ENCODE results near the gene B4GALT5. TPM values are rescaled to one million over a fixed set of nuclear protein-coding genes. Genes with fewer than 3 reads are reported as not detected.

B4GALT5 gene
- total RNA-seq, 1 experiment from 2014 or later = 62.4 TPM

- TF ChIP-seq ARID4B (CRISPR knock-in tag; IDR thresholded peaks at IDR 0.05; ENCODE audit: borderline replicate concordance) (no peak), TEAD1 (CRISPR knock-in tag; IDR thresholded peaks at IDR 0.05) (no peak)
These were observed 129.0 kb downstream of the B4GALT5 start (continued) for GRCh38 chr20:49584418-49585382.

- Mint-ChIP-seq H3K4me1 (peaks cover 14% of the 10 kb centered on the region), H3K9me3 (peaks cover 6% of the 10 kb centered on the region), H3K27me3 (ENCODE audit: low read depth) (no peaks in the 10 kb centered on the region), H3K4me3 (no peak overlapping the region), H3K36me3 (peaks cover 4% of the 10 kb centered on the region), H3K27ac (no peak overlapping the region)
- POLR2A ChIA-PET = interaction anchor here (0.6 kb wide), 1 partner anchor 236 kb away, joined by 3 read pairs; no protein-coding TSS in a partner anchor
- DNase-seq (ENCODE audit: low spot score) = no peak
- no peak for ATAC-seq
- CTCF ChIA-PET = interaction anchor here (1.3 to 7.2 kb wide), 3 partner anchors 19 to 42 kb away, joined by 3 to 46 read pairs (median 4); no protein-coding TSS in a partner anchor
- no peak for TF ChIP-seq FOXJ3 (CRISPR knock-in tag; IDR thresholded peaks at IDR 0.05; ENCODE audit: borderline replicate concordance)
- TF ChIP-seq GABPB1 (CRISPR knock-in tag; IDR thresholded peaks at IDR 0.05) = peak; percentile 80
These were observed 129.8 kb downstream of the B4GALT5 start for GRCh38 chr20:49583669-49584417.

- Mint-ChIP-seq H3K27me3 (ENCODE audit: low read depth) (no peaks in the 10 kb centered on the region), H3K36me3 (peaks cover 4% of the 10 kb centered on the region), H3K27ac (no peak overlapping the region), H3K4me1 (peaks cover 14% of the 10 kb centered on the region), H3K4me3 (no peak overlapping the region), H3K9me3 (peaks cover 6% of the 10 kb centered on the region)
- ChIA-PET POLR2A (interaction anchor here (0.6 kb wide), 1 partner anchor 236 kb away, joined by 3 read pairs; no protein-coding TSS in a partner anchor), CTCF (interaction anchor here (1.5 to 7.2 kb wide), 2 partner anchors 25 to 42 kb away, joined by 4 to 46 read pairs; no protein-coding TSS in a partner anchor)
- ATAC-seq (no peak), DNase-seq (ENCODE audit: low spot score) (no peak)
- TF ChIP-seq ZNF219 (CRISPR knock-in tag; IDR thresholded peaks at IDR 0.05; ENCODE audit: borderline replicate concordance) (no peak), ATF1 (CRISPR knock-in tag; IDR thresholded peaks at IDR 0.05) (no peak), USF1 (CRISPR knock-in tag; IDR thresholded peaks at IDR 0.05) (no peak), ARID4B (CRISPR knock-in tag; IDR thresholded peaks at IDR 0.05; ENCODE audit: borderline replicate concordance) (no peak), ZBTB43 (CRISPR knock-in tag; IDR thresholded peaks at IDR 0.05) (no peak), HMGXB4 (CRISPR knock-in tag; IDR thresholded peaks at IDR 0.05) (no peak), ZNF232 (CRISPR knock-in tag; IDR thresholded peaks at IDR 0.05) (no peak), MAX (CRISPR knock-in tag; IDR thresholded peaks at IDR 0.05) (no peak), TEAD1 (CRISPR knock-in tag; IDR thresholded peaks at IDR 0.05) (no peak), GABPB1 (CRISPR knock-in tag; IDR thresholded peaks at IDR 0.05) (no peak), RORB (CRISPR knock-in tag; IDR thresholded peaks at IDR 0.05) (no peak)
These were observed 130.4 kb downstream of the B4GALT5 start for GRCh38 chr20:49583343-49583668.
